Panc1 (cell line): Measurements from ENCODE around the gene OPHN1.

Source experiments
- CTCF ChIP-seq: fragments of 450-650 bp; IDR thresholded peaks from 2 replicates; pipeline ENCODE4 v1.5.1; 2017; ENCODE audit warnings: mild to moderate bottlenecking
- POLR2AphosphoS5 ChIP-seq: IDR thresholded peaks from 2 replicates; pipeline ENCODE4 v1.6.1; 2012; ENCODE audit warnings: mild to moderate bottlenecking, low read depth, low read length, moderate library complexity

- TF ChIP-seq CTCF (no peak), POLR2AphosphoS5 (no peak)
Measured at GRCh38 chrX:68203211-68203610, 230.1 kb downstream of the OPHN1 start.
